Hepatocyte (in vitro differentiated cells): ENCODE results near the gene CCNDBP1. TPM values are rescaled to one million over a fixed set of nuclear protein-coding genes. Genes with fewer than 3 reads are reported as not detected.

ENCODE experiments used
- DNase-seq: peaks from one replicate; pipeline ENCODE4 v3.0.0-alpha.2; 2016; ENCODE audit warnings: low spot score
- H2AFZ ChIP-seq: fragments of 200-600 bp; sonication (generic); 2 replicates; pipeline ENCODE4 v1.6.0; 2016; ENCODE audit warnings: antibody characterized with exemption, mild to moderate bottlenecking
- H3K27ac ChIP-seq: fragments of 200-600 bp; sonication (generic); 2 replicates; pipeline ENCODE4 v1.5.1; 2016; ENCODE audit warnings: mild to moderate bottlenecking
- H3K27me3 ChIP-seq: fragments of 200-600 bp; sonication (generic); 2 replicates; pipeline ENCODE4 v1.6.1; 2016
- H3K36me3 ChIP-seq: fragments of 200-600 bp; sonication (generic); replicated peaks from 2 replicates; pipeline ENCODE4 v1.5.1; 2016; ENCODE audit warnings: low read depth; ENCODE audit not compliant: insufficient read depth
- H3K4me1 ChIP-seq: fragments of 200-600 bp; sonication (generic); 2 replicates; pipeline ENCODE4 v1.5.1; 2016; ENCODE audit warnings: mild to moderate bottlenecking, moderate library complexity; ENCODE audit not compliant: insufficient read depth
- H3K4me2 ChIP-seq: fragments of 200-600 bp; sonication (generic); 2 replicates; pipeline ENCODE4 v1.6.0; 2016
- H3K4me3 ChIP-seq: fragments of 200-600 bp; sonication (generic); 2 replicates; pipeline ENCODE4 v1.5.1; 2016; ENCODE audit warnings: mild to moderate bottlenecking
- H3K79me2 ChIP-seq: fragments of 200-600 bp; sonication (generic); 2 replicates; pipeline ENCODE4 v1.6.0; 2017; ENCODE audit warnings: mild to moderate bottlenecking
- H3K9me2 ChIP-seq: fragments of 200-600 bp; sonication (generic); replicated peaks from 2 replicates; pipeline ENCODE4 v1.6.0; 2017; ENCODE audit warnings: mild to moderate bottlenecking; ENCODE audit not compliant: insufficient read depth
- H3K9me3 ChIP-seq: fragments of 200-600 bp; sonication (generic); 2 replicates; pipeline ENCODE4 v1.5.1; 2016; ENCODE audit warnings: low read depth, mild to moderate bottlenecking
- H4K20me1 ChIP-seq: fragments of 200-600 bp; sonication (generic); 2 replicates; pipeline ENCODE4 v1.6.0; 2016; ENCODE audit warnings: mild to moderate bottlenecking; ENCODE audit not compliant: insufficient read depth, poor library complexity, severe bottlenecking
- CTCF ChIP-seq: fragments of 200-600 bp; sonication (generic); IDR thresholded peaks from 2 replicates; pipeline ENCODE4 v1.5.1; 2016; ENCODE audit warnings: antibody characterized with exemption, mild to moderate bottlenecking; ENCODE audit not compliant: poor library complexity
- EZH2 ChIP-seq: fragments of 200-600 bp; sonication (generic); IDR thresholded peaks from 2 replicates; pipeline ENCODE4 v1.6.1; 2016; ENCODE audit warnings: antibody characterized with exemption, mild to moderate bottlenecking, borderline replicate concordance
- EZH2phosphoT487 ChIP-seq: fragments of 200-600 bp; sonication (generic); IDR thresholded peaks from one replicate; pipeline ENCODE4 v1.6.1; 2018; ENCODE audit warnings: antibody characterized with exemption, mild to moderate bottlenecking, low read depth, moderate library complexity; ENCODE audit not compliant: unreplicated experiment, severe bottlenecking
- WGBS: methylation state at CpG from one replicate; pipeline ENCODE4 v1.1.6; 2016; ENCODE audit warnings: low lambda C conversion rate; ENCODE audit errors: missing lambda C conversion rate; 5-methylcytosine and 5-hydroxymethylcytosine counted together
- polyA plus RNA-seq: library from polyadenylated mRNA; unstranded; fragments of >200 nt; fragmentation: Nextera tagmentation; extraction: Ambion mirVana; gene quantifications from 2 replicates; pipeline ENCODE4 v1.2.1, GENCODE V29; 2016
- total RNA-seq: library from RNA; depleted of rRNA; stranded (reverse); fragments of >200 nt; gene quantifications from 2 replicates; pipeline ENCODE4 v1.2.3, GENCODE V29; 2014

CCNDBP1 gene
- total and polyA plus RNA-seq, 2 experiments from 2014 or later = 53.5 to 60.3 TPM

- 94% methylated on average over 2 of the region's 2 CpGs for WGBS
- Histone ChIP-seq H3K36me3 (no peaks in the 10 kb centered on the region), H3K4me1 (peaks cover 11% of the 10 kb centered on the region)
Observed at GRCh38 chr15:43189296-43189695, 4.1 kb downstream of the CCNDBP1 start.

GRCh38 chr15:43190178-43190577 lies 5.0 kb downstream of the CCNDBP1 start:
- Histone ChIP-seq H3K36me3 (no peaks in the 10 kb centered on the region), H3K9me3 (no peaks in the 10 kb centered on the region), H3K79me2 (peaks cover 12% of the 10 kb centered on the region), H2AFZ (no peak overlapping the region), H3K4me2 (no peak overlapping the region), H3K27me3 (no peaks in the 10 kb centered on the region), H3K4me3 (no peak overlapping the region), H4K20me1 (no peaks in the 10 kb centered on the region), H3K4me1 (peaks cover 11% of the 10 kb centered on the region), H3K27ac (no peak overlapping the region), H3K9me2 (no peaks in the 10 kb centered on the region)
- 95% methylated on average over 1 of the region's 1 CpG for WGBS
- TF ChIP-seq EZH2phosphoT487 (no peak), CTCF (no peak), EZH2 (no peak)
- no peak for DNase-seq

More at GRCh38 chr15:43189296-43189695, 4.1 kb downstream of the CCNDBP1 start:
- Histone ChIP-seq H3K79me2 (peaks cover 12% of the 10 kb centered on the region), H3K4me2 (no peak overlapping the region), H3K27ac (no peak overlapping the region), H3K27me3 (no peaks in the 10 kb centered on the region), H3K9me3 (no peaks in the 10 kb centered on the region), H4K20me1 (no peaks in the 10 kb centered on the region), H2AFZ (no peak overlapping the region), H3K4me3 (no peak overlapping the region), H3K9me2 (no peaks in the 10 kb centered on the region)
- DNase-seq = no peak
- TF ChIP-seq EZH2phosphoT487 (no peak), CTCF (no peak), EZH2 (no peak)

- WGBS = 98% methylated on average over 2 of the region's 2 CpGs
- Histone ChIP-seq H3K27ac (no peak overlapping the region), H3K4me2 (no peak overlapping the region), H3K4me1 (no peaks in the 10 kb centered on the region), H3K79me2 (no peaks in the 10 kb centered on the region), H3K36me3 (no peaks in the 10 kb centered on the region), H2AFZ (no peak overlapping the region), H3K27me3 (no peaks in the 10 kb centered on the region), H3K9me2 (no peaks in the 10 kb centered on the region), H4K20me1 (no peaks in the 10 kb centered on the region), H3K4me3 (no peak overlapping the region), H3K9me3 (no peaks in the 10 kb centered on the region)
- TF ChIP-seq CTCF = no peak
- TF ChIP-seq EZH2 = no peak
- no peak for TF ChIP-seq EZH2phosphoT487
- no peak for DNase-seq
Observed at GRCh38 chr15:43193710-43194109, 8.5 kb downstream of the CCNDBP1 start.

GRCh38 chr15:43194795-43195194 lies 9.6 kb downstream of the CCNDBP1 start:
- Histone ChIP-seq H3K4me3 (no peak overlapping the region), H2AFZ (no peak overlapping the region), H3K79me2 (no peaks in the 10 kb centered on the region), H3K4me1 (no peaks in the 10 kb centered on the region), H3K27ac (no peak overlapping the region), H3K27me3 (no peaks in the 10 kb centered on the region), H3K36me3 (no peaks in the 10 kb centered on the region), H3K9me3 (no peaks in the 10 kb centered on the region), H4K20me1 (no peaks in the 10 kb centered on the region), H3K4me2 (no peak overlapping the region), H3K9me2 (no peaks in the 10 kb centered on the region)
- TF ChIP-seq EZH2phosphoT487 (no peak), CTCF (no peak), EZH2 (no peak)
- WGBS = 98% methylated on average over 2 of the region's 2 CpGs
- no peak for DNase-seq
